HepG2 (cell line): ENCODE measurements around the gene HKDC1. TPM values are rescaled to one million over a fixed set of nuclear protein-coding genes. Genes with fewer than 3 reads are reported as not detected.

Experiments
- ATAC-seq: fragments of 200-7000 bp; cut with Tn5 transposase; 3 replicates; pipeline ENCODE4 v1.9.1; 2020; ENCODE audit warnings: mild to moderate bottlenecking, moderate library complexity
- BruUV-seq: library from RNA; stranded (reverse); fragments of 400-500 nt; replicated peaks from 2 replicates; lab custom pipeline; 2021; lab: Mats Ljungman, UMichigan
- CTCF ChIA-PET: fragments of 300-600 bp; formaldehyde crosslinking; extraction: SDS; loops from one replicate; lab custom pipeline; 2021; ENCODE audit warnings: low total read pairs, inconsistent platforms, low intra/inter-chr PET ratio; lab: Yijun Ruan, JAX
- POLR2A ChIA-PET: fragments of 350-600 bp; sonication (Branson Sonifier 250); formaldehyde crosslinking; loops from one replicate; lab custom pipeline; 2020; ENCODE audit warnings: antibody characterized with exemption, inconsistent platforms; lab: Yijun Ruan, JAX
- DNase-seq: peaks from one replicate; pipeline ENCODE4 v3.0.0-alpha.2; 2015; ENCODE audit warnings: low spot score
- FAIRE-seq: peaks from 3 replicates; lab custom pipeline; 2011; peaks lifted over from hg19 to GRCh38; lab: Jason Lieb, UNC
- H2AFZ ChIP-seq: one replicate; pipeline ENCODE4 v1.6.1; 2011; ENCODE audit warnings: low read length, inconsistent platforms
- H3K27ac ChIP-seq: fragments of 300-600 bp; 3 replicates; pipeline ENCODE4 v1.8.0; 2011; ENCODE audit warnings: mixed run types, mild to moderate bottlenecking, mixed read lengths, low read length, inconsistent platforms; ENCODE audit not compliant: insufficient read depth; ENCODE audit errors: extremely low read length
- H3K27me3 ChIP-seq, 2 experiments: fragments of 200-600 bp in 1 of 2; 2 replicates in 1 of 2; 3 replicates in 1 of 2; pipeline versions ENCODE4 v1.6.0 to v1.8.0; 2011; ENCODE audit warnings: low read length in 2 of 2, mild to moderate bottlenecking in 2 of 2, moderate library complexity in 2 of 2, inconsistent platforms in 1 of 2; ENCODE audit not compliant: insufficient read depth in 2 of 2, control insufficient read depth in 1 of 2
- H3K36me3 ChIP-seq, 2 experiments: fragments of 200-600 bp in 1 of 2; replicated peaks in 1 of 2; 2 replicates in 1 of 2; 3 replicates in 1 of 2; pipeline versions ENCODE4 v1.5.1 to v1.8.0; 2011; ENCODE audit warnings: low read length in 2 of 2, inconsistent platforms in 1 of 2; ENCODE audit not compliant: insufficient read depth in 2 of 2, control insufficient read depth in 1 of 2
- H3K4me1 ChIP-seq: 2 replicates; pipeline ENCODE4 v1.5.1; 2012; ENCODE audit warnings: low read length, inconsistent platforms; ENCODE audit not compliant: insufficient read depth
- H3K4me2 ChIP-seq: 2 replicates; pipeline ENCODE4 v1.6.0; 2011; ENCODE audit warnings: low read depth, low read length, inconsistent platforms
- H3K4me3 ChIP-seq, 3 experiments: fragments of 200-600 bp in 1 of 3; sonication (generic), shearing (Covaris generic) in 1 of 3; replicated peaks in 1 of 3; 2 replicates each; pipeline ENCODE4 v1.5.1; 2011 to 2016; ENCODE audit warnings: low read length in 3 of 3, inconsistent platforms in 2 of 3, low read depth in 2 of 3, mild to moderate bottlenecking in 2 of 3, control low read depth in 1 of 3, mixed read lengths in 1 of 3; ENCODE audit not compliant: insufficient read depth in 1 of 3
- H3K79me2 ChIP-seq: one replicate; pipeline ENCODE4 v1.6.1; 2011; ENCODE audit warnings: low read length, inconsistent platforms; ENCODE audit not compliant: insufficient read depth
- H3K9ac ChIP-seq: 2 replicates; pipeline ENCODE4 v1.6.0; 2011; ENCODE audit warnings: mild to moderate bottlenecking, low read depth, low read length, inconsistent platforms; ENCODE audit not compliant: insufficient read depth
- H3K9me3 ChIP-seq: 2 replicates; pipeline ENCODE4 v1.5.1; 2012; ENCODE audit warnings: mild to moderate bottlenecking, low read length
- H4K20me1 ChIP-seq: 2 replicates; pipeline ENCODE4 v1.6.0; 2011; ENCODE audit warnings: inconsistent platforms, mild to moderate bottlenecking, low read length, moderate library complexity; ENCODE audit not compliant: insufficient read depth
- ATF1 ChIP-seq: IDR thresholded peaks from 2 replicates; pipeline ENCODE4 v1.6.1; 2016; ENCODE audit warnings: mild to moderate bottlenecking, control low read depth
- MLLT10 ChIP-seq: sonication (generic); formaldehyde crosslinking; IDR thresholded peaks from 2 replicates; pipeline ENCODE4 v1.4.0; 2020; ENCODE audit warnings: missing genetic modification reagents
- NAIF1 ChIP-seq: sonication (generic); formaldehyde crosslinking; IDR thresholded peaks from 2 replicates; pipeline ENCODE4 v1.5.0; 2020; ENCODE audit warnings: mild to moderate bottlenecking, missing genetic modification reagents, borderline replicate concordance
- NKX3-1 ChIP-seq: sonication (generic); formaldehyde crosslinking; IDR thresholded peaks from 2 replicates; pipeline ENCODE4 v1.5.0; 2020; ENCODE audit warnings: missing genetic modification reagents
- POLR2G ChIP-seq: fragments of 200-400 bp; formaldehyde crosslinking; IDR thresholded peaks from 2 replicates; pipeline ENCODE4 v1.6.1; 2018; ENCODE audit warnings: mild to moderate bottlenecking, low read depth, low read length, moderate library complexity
- SMAD9 ChIP-seq: sonication (generic); formaldehyde crosslinking; IDR thresholded peaks from 2 replicates; pipeline ENCODE4 v1.5.1; 2020; ENCODE audit warnings: mild to moderate bottlenecking, missing genetic modification reagents
- SRF ChIP-seq: IDR thresholded peaks from 2 replicates; pipeline ENCODE4 v1.6.1; 2011; ENCODE audit warnings: mild to moderate bottlenecking, low read depth, low read length, moderate library complexity
- ZBTB3 ChIP-seq: sonication (generic); formaldehyde crosslinking; IDR thresholded peaks from 2 replicates; pipeline ENCODE4 v1.4.0; 2020; ENCODE audit warnings: low read depth, mild to moderate bottlenecking, moderate library complexity, missing genetic modification reagents, borderline replicate concordance
- ZBTB38 ChIP-seq: sonication (generic); formaldehyde crosslinking; IDR thresholded peaks from 2 replicates; pipeline ENCODE4 v1.5.1; 2020; ENCODE audit warnings: mild to moderate bottlenecking, missing genetic modification reagents
- ZFAT ChIP-seq: sonication (generic); formaldehyde crosslinking; conservative IDR thresholded peaks from 2 replicates; pipeline ENCODE4 v1.8.1; 2023; ENCODE audit warnings: missing genetic modification reagents, inconsistent platforms
- ZNF224 ChIP-seq: sonication (generic); formaldehyde crosslinking; IDR thresholded peaks from 2 replicates; pipeline ENCODE4 v1.5.0; 2020; ENCODE audit warnings: mild to moderate bottlenecking, missing genetic modification reagents
- ZNF280D ChIP-seq: sonication (generic); formaldehyde crosslinking; IDR thresholded peaks from 2 replicates; pipeline ENCODE4 v1.5.1; 2020; ENCODE audit warnings: mild to moderate bottlenecking, missing genetic modification reagents
- ZNF446 ChIP-seq: sonication (generic); formaldehyde crosslinking; IDR thresholded peaks from 2 replicates; pipeline ENCODE4 v1.5.0; 2020; ENCODE audit warnings: mild to moderate bottlenecking, missing genetic modification reagents
- ZNF563 ChIP-seq: sonication (generic); formaldehyde crosslinking; IDR thresholded peaks from 2 replicates; pipeline ENCODE4 v1.8.0; 2022; ENCODE audit warnings: mild to moderate bottlenecking, moderate library complexity, missing genetic modification reagents
- ZNF7 ChIP-seq: IDR thresholded peaks from 2 replicates; pipeline ENCODE4 v1.6.1; 2016; ENCODE audit warnings: missing biosample characterization, missing genetic modification reagents
- ZNF83 ChIP-seq: sonication (generic); formaldehyde crosslinking; IDR thresholded peaks from 2 replicates; pipeline ENCODE4 v1.4.0; 2020; ENCODE audit warnings: missing genetic modification reagents, mild to moderate bottlenecking, borderline replicate concordance
- WGBS: methylation state at CpG from one replicate; pipeline ENCODE4 v1.1.6; 2017; ENCODE audit warnings: low lambda C conversion rate; 5-methylcytosine and 5-hydroxymethylcytosine counted together
- in situ Hi-C: cut with HindIII; loops from 2 replicates; pipeline ENCODE4 v1.10.0; 2017; ENCODE audit warnings: low pct_unique_long_range_greater_than_20kb; ENCODE audit not compliant: extremely low pct_ligation_motif_present
- intact Hi-C: fragments of 100-400 bp; cut with micrococcal nuclease; formaldehyde crosslinking; loops from one replicate; pipeline ENCODE4 v1.10.0; 2022; ENCODE audit not compliant: unreplicated experiment
- polyA plus RNA-seq, 8 experiments: library from polyadenylated mRNA; depleted of rRNA in 3 of 8; stranded (reverse) in 7 of 8; unstranded in 1 of 8; fragments of >200 nt; fragmentation: Illumina TruSeq in 4 of 8; extraction: Trizol in 4 of 8; gene quantifications; 2 replicates each; pipeline versions ENCODE4 v1.2.1 to v1.2.3, GENCODE V29; 2011 to 2016; ENCODE audit warnings: low read depth in 4 of 8, missing spikeins in 1 of 8, mixed read lengths in 1 of 8; ENCODE audit not compliant: insufficient read depth in 1 of 8
- total RNA-seq, 5 experiments: library from RNA; depleted of rRNA; stranded (reverse); fragments of >200 nt; fragmentation: Illumina TruSeq; extraction: Trizol; gene quantifications; 2 replicates each; pipeline ENCODE4 v1.2.3, GENCODE V29; 2016; ENCODE audit warnings: low read depth in 1 of 5
- TF ChIP-seq, protein P1 (sequence below): sonication (generic); formaldehyde crosslinking; IDR thresholded peaks from 2 replicates; pipeline ENCODE4 v1.4.0; 2020; ENCODE audit warnings: missing genetic modification reagents
- TF ChIP-seq, protein P2 (sequence below): sonication (generic); formaldehyde crosslinking; IDR thresholded peaks from 2 replicates; pipeline ENCODE4 v1.4.0; 2020; ENCODE audit warnings: mild to moderate bottlenecking, missing genetic modification reagents

Gene HKDC1
- total and polyA plus RNA-seq, 2 of the 13 experiments (the other 11 are each of a cell fraction or from before 2014, with no cell fraction given): 8.1 to 12.4 TPM

GRCh38 chr10:69242040-69242851 is 22.1 kb downstream of the HKDC1 start:
- no peaks in the 10 kb centered on the region for H3K79me2 ChIP-seq
- peaks cover 3 to 13% of the 10 kb centered on the region in 2 experiments; a peak in 3 of 5 replicates for H3K36me3 ChIP-seq
- no peak for ATAC-seq
- no peak overlapping the region for H3K4me3 ChIP-seq
- H3K9ac ChIP-seq: no peak overlapping the region
- H3K27ac ChIP-seq: no peak overlapping the region
- CTCF ChIA-PET: no interaction called here
- no peaks in the 10 kb centered on the region; the same call in 1 of the 2 replicates for H4K20me1 ChIP-seq
- H3K4me1 ChIP-seq: no peaks in the 10 kb centered on the region
- in situ Hi-C loops: no loop called here
- 92% methylated on average over 11 of the region's 11 CpGs for WGBS
- no peak for FAIRE-seq
- H3K27me3 ChIP-seq: no peaks in the 10 kb centered on the region
- DNase-seq: no peak
- no TSS peak for BruUV-seq
- H3K9me3 ChIP-seq: no peaks in the 10 kb centered on the region
- POLR2A ChIA-PET: interaction anchor here (0.6 kb wide), 1 partner anchor 22 kb away, joined by 3 read pairs; the partner anchor contains the start of gene HKDC1
- TF ChIP-seq ZFAT (CRISPR knock-in tag) (no peak), MLLT10 (no peak), ZNF224 (CRISPR knock-in tag) (no peak), NKX3-1 (no peak), NAIF1 (CRISPR knock-in tag) (no peak), ZNF563 (no peak), ZNF83 (CRISPR knock-in tag) (no peak), ZNF446 (CRISPR knock-in tag) (no peak), ZNF7 (CRISPR knock-in tag) (no peak), ATF1 (CRISPR knock-in tag) (no peak), ZBTB3 (CRISPR knock-in tag) (no peak), SRF (no peak), ZBTB38 (CRISPR knock-in tag) (no peak), ZNF280D (CRISPR knock-in tag) (no peak), POLR2G (no peak), SMAD9 (CRISPR knock-in tag) (no peak)
- TF ChIP-seq, protein P1, sequence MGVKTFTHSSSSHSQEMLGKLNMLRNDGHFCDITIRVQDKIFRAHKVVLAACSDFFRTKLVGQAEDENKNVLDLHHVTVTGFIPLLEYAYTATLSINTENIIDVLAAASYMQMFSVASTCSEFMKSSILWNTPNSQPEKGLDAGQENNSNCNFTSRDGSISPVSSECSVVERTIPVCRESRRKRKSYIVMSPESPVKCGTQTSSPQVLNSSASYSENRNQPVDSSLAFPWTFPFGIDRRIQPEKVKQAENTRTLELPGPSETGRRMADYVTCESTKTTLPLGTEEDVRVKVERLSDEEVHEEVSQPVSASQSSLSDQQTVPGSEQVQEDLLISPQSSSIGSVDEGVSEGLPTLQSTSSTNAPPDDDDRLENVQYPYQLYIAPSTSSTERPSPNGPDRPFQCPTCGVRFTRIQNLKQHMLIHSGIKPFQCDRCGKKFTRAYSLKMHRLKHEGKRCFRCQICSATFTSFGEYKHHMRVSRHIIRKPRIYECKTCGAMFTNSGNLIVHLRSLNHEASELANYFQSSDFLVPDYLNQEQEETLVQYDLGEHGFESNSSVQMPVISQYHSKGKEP (CRISPR knock-in tag): no peak
- TF ChIP-seq, protein P2, sequence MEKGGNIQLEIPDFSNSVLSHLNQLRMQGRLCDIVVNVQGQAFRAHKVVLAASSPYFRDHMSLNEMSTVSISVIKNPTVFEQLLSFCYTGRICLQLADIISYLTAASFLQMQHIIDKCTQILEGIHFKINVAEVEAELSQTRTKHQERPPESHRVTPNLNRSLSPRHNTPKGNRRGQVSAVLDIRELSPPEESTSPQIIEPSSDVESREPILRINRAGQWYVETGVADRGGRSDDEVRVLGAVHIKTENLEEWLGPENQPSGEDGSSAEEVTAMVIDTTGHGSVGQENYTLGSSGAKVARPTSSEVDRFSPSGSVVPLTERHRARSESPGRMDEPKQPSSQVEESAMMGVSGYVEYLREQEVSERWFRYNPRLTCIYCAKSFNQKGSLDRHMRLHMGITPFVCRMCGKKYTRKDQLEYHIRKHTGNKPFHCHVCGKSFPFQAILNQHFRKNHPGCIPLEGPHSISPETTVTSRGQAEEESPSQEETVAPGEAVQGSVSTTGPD: no peak
- TF ChIP-seq, all 625 proteins: peak for 0
- Histone ChIP-seq H3K4me2 (no peak overlapping the region), H2AFZ (no peak overlapping the region)
- intact Hi-C loops: no loop called here
